Kidney capillary endothelial cell (primary cell): Measurements from ENCODE around the gene UGT1A10.
"Not testable (repeated sequence)": the region's sequence is repeated elsewhere in the genome, so short reads cannot be mapped to it uniquely, and the experiment has no call there.

ENCODE experiments used
- DNase-seq: peaks from one replicate; pipeline ENCODE4 v3.0.0-alpha.2; 2018; ENCODE audit warnings: low spot score

The UGT1A10 gene

GRCh38 chr2:233743464-233744259 is 107.4 kb downstream of the UGT1A10 start:
- no peak for DNase-seq

GRCh38 chr2:233745073-233745755 is 109.0 kb downstream of the UGT1A10 start:
- DNase-seq: no peak

GRCh38 chr2:233745838-233746237 is 109.6 kb downstream of the UGT1A10 start:
- not testable (repeated sequence) for DNase-seq

GRCh38 chr2:233746475-233747282 is 110.4 kb downstream of the UGT1A10 start:
- DNase-seq: no peak

- no peak for DNase-seq
Observed at GRCh38 chr2:233747283-233747544, 111.0 kb downstream of the UGT1A10 start.

GRCh38 chr2:233750689-233751088 is 114.4 kb downstream of the UGT1A10 start:
- DNase-seq: not testable (repeated sequence)

- not testable (repeated sequence) for DNase-seq
Observed at GRCh38 chr2:233751212-233752009, 115.2 kb downstream of the UGT1A10 start.

- no peak for DNase-seq
Observed at GRCh38 chr2:233754872-233755611, 118.8 kb downstream of the UGT1A10 start.

GRCh38 chr2:233756429-233757081 is 120.3 kb downstream of the UGT1A10 start:
- no peak for DNase-seq

GRCh38 chr2:233758141-233758540 is 121.9 kb downstream of the UGT1A10 start:
- DNase-seq: no peak

GRCh38 chr2:233758849-233759248 is 122.6 kb downstream of the UGT1A10 start:
- no peak for DNase-seq

GRCh38 chr2:233760043-233760442 is 123.8 kb downstream of the UGT1A10 start, which contains the start of gene UGT1A1:
Gene UGT1A1 (plus strand): TSS chr2:233760270. CDS start chr2:233760288, 18 bp downstream.
- no peak for DNase-seq

GRCh38 chr2:233761040-233761769 is 125.0 kb downstream of the UGT1A10 start:
- DNase-seq: no peak

- no peak for DNase-seq
Observed at GRCh38 chr2:233764264-233764663, 128.0 kb downstream of the UGT1A10 start.

GRCh38 chr2:233764761-233765160 is 128.5 kb downstream of the UGT1A10 start:
- DNase-seq: no peak

- DNase-seq: no peak
Observed at GRCh38 chr2:233766416-233766815, 130.2 kb downstream of the UGT1A10 start.

- DNase-seq: no peak
Observed at GRCh38 chr2:233768076-233768475, 131.8 kb downstream of the UGT1A10 start.

- DNase-seq: no peak
Observed at GRCh38 chr2:233769260-233769659, 133.0 kb downstream of the UGT1A10 start.

- no peak for DNase-seq
Observed at GRCh38 chr2:233772153-233772552, 135.9 kb downstream of the UGT1A10 start.

GRCh38 chr2:233772583-233772982 is 136.3 kb downstream of the UGT1A10 start:
- DNase-seq: no peak
